NCI-H69 (cell line): Measurements from ENCODE around the gene PODXL2.
"Not testable (repeated sequence)": the region's sequence is repeated elsewhere in the genome, so short reads cannot be mapped to it uniquely, and the experiment has no call there.

Source experiments
- DNase-seq: peaks from one replicate; lab custom pipeline; 2025; lab: John Stamatoyannopoulos, UW

Gene PODXL2

GRCh38 chr3:127674790-127675189 lies 45.8 kb downstream of the PODXL2 start:
- no peak for DNase-seq

GRCh38 chr3:127675651-127676391 lies 46.8 kb downstream of the PODXL2 start:
- no peak for DNase-seq

- DNase-seq = no peak
These were observed 47.5 kb downstream of the PODXL2 start for GRCh38 chr3:127676456-127676855.

GRCh38 chr3:127676921-127677351 lies 48.0 kb downstream of the PODXL2 start:
- DNase-seq = no peak

- no peak for DNase-seq
These were observed 48.7 kb downstream of the PODXL2 start for GRCh38 chr3:127677541-127678314.

GRCh38 chr3:127678315-127678599 lies 49.3 kb downstream of the PODXL2 start:
- no peak for DNase-seq

GRCh38 chr3:127678611-127679533 lies 49.9 kb downstream of the PODXL2 start:
- no peak for DNase-seq

GRCh38 chr3:127679534-127680145 lies 50.7 kb downstream of the PODXL2 start:
- no peak for DNase-seq

- no peak for DNase-seq
These were observed 51.2 kb downstream of the PODXL2 start for GRCh38 chr3:127680146-127680661.

GRCh38 chr3:127680798-127681221 lies 51.8 kb downstream of the PODXL2 start:
- no peak for DNase-seq

GRCh38 chr3:127682175-127682554 lies 53.2 kb downstream of the PODXL2 start:
- DNase-seq = not testable (repeated sequence)

- peak; percentile 16 for DNase-seq
These were observed 53.6 kb downstream of the PODXL2 start for GRCh38 chr3:127682561-127682960.

GRCh38 chr3:127684871-127685707 lies 56.1 kb downstream of the PODXL2 start:
- no peak for DNase-seq

GRCh38 chr3:127685708-127686511 lies 56.9 kb downstream of the PODXL2 start:
- DNase-seq = no peak

GRCh38 chr3:127686512-127686894 lies 57.5 kb downstream of the PODXL2 start:
- no peak for DNase-seq

- no peak for DNase-seq
These were observed 58.3 kb downstream of the PODXL2 start for GRCh38 chr3:127687228-127687737.

GRCh38 chr3:127688022-127688415 lies 59.0 kb downstream of the PODXL2 start:
- no peak for DNase-seq

GRCh38 chr3:127688416-127689265 lies 59.7 kb downstream of the PODXL2 start:
- DNase-seq = peak; percentile 70
